ENCODE measurements around the gene RNASET2.

RNASET2 gene

GRCh38 chr6:166905013-166905412, 51.3 kb downstream of the RNASET2 start:
- no peak for DNase-seq (ENCODE audit: low read depth in 2 of 2)
- H3K4me3 ChIP-seq (replicated peaks in 1 of 2; ENCODE audit: low read depth in 2 of 2, low read length in 2 of 2): no peak overlapping the region
- TF ChIP-seq CTCF (IDR thresholded peaks at IDR 0.05; ENCODE audit: low read depth, low read length): no peak

- no peak overlapping the region for H3K4me3 ChIP-seq (replicated peaks in 1 of 2; ENCODE audit: low read depth in 2 of 2, low read length in 2 of 2)
- no peak for TF ChIP-seq CTCF (IDR thresholded peaks at IDR 0.05; ENCODE audit: low read depth, low read length)
- peak in 1 of 2 donors; percentile 19 for DNase-seq (ENCODE audit: low read depth in 2 of 2)
These were observed 52.1 kb downstream of the RNASET2 start for GRCh38 chr6:166904101-166904746.

GRCh38 chr6:166903500-166903899, 52.9 kb downstream of the RNASET2 start:
- no peak for TF ChIP-seq CTCF (IDR thresholded peaks at IDR 0.05; ENCODE audit: low read depth, low read length)
- H3K4me3 ChIP-seq (replicated peaks in 1 of 2; ENCODE audit: low read depth in 2 of 2, low read length in 2 of 2): no peak overlapping the region
- DNase-seq (ENCODE audit: low read depth in 2 of 2): no peak

- H3K4me3 ChIP-seq (replicated peaks in 1 of 2; ENCODE audit: low read depth in 2 of 2, low read length in 2 of 2): no peak overlapping the region
- no peak for TF ChIP-seq CTCF (IDR thresholded peaks at IDR 0.05; ENCODE audit: low read depth, low read length)
- no peak for DNase-seq (ENCODE audit: low read depth in 2 of 2)
These were observed 53.3 kb downstream of the RNASET2 start for GRCh38 chr6:166903027-166903426.

- DNase-seq (ENCODE audit: low read depth in 2 of 2): no peak
- H3K4me3 ChIP-seq (replicated peaks in 1 of 2; ENCODE audit: low read depth in 2 of 2, low read length in 2 of 2): no peak overlapping the region
- TF ChIP-seq CTCF (IDR thresholded peaks at IDR 0.05; ENCODE audit: low read depth, low read length): no peak
These were observed 54.1 kb downstream of the RNASET2 start for GRCh38 chr6:166902211-166902755.

- TF ChIP-seq CTCF (IDR thresholded peaks at IDR 0.05; ENCODE audit: low read depth, low read length): no peak
- H3K4me3 ChIP-seq (replicated peaks in 1 of 2; ENCODE audit: low read depth in 2 of 2, low read length in 2 of 2): no peak overlapping the region
- DNase-seq (ENCODE audit: low read depth in 2 of 2): no peak
These were observed 54.7 kb downstream of the RNASET2 start for GRCh38 chr6:166901626-166902025.
